ENCODE results near the gene ZDHHC18. TPM values are rescaled to one million over a fixed set of nuclear protein-coding genes. Genes with fewer than 3 reads are reported as not detected.

The ZDHHC18 gene
- total and polyA plus RNA-seq, 2 donors, result 9.2 to 18.8 TPM

DNA sequence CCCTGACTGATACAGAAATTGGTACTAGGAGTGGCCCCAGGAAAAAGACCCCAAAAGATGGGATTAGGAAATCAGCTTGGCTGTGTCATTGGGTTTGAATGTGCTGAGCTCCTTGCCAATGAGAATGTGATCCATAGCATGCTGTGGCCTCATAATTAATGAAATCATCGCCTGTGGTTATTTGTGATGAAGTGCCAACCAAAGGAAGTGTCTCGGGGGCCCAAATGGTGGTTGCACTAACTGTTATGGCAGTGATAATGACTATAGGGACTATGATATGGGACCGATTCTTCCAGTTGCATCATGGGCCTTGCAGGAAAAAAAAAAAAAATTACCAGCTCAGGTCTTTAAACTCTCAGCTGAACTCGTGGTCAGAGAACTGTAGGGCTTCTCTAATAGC, 15.4 kb upstream of the ZDHHC18 start:
- Histone ChIP-seq H3K36me3 (ENCODE audit: insufficient read depth) (no peaks in the 10 kb centered on the region), H3K4me3 (ENCODE audit: low read depth, low read length) (no peak overlapping the region), H3K27ac (ENCODE audit: low read depth) (no peak overlapping the region), H3K4me1 (ENCODE audit: insufficient read depth) (no peaks in the 10 kb centered on the region)
- WGBS, result 75% methylated on average over 4 of the region's 4 CpGs
- DNase-seq (ENCODE audit: extremely low spot score), result no peak

DNA sequence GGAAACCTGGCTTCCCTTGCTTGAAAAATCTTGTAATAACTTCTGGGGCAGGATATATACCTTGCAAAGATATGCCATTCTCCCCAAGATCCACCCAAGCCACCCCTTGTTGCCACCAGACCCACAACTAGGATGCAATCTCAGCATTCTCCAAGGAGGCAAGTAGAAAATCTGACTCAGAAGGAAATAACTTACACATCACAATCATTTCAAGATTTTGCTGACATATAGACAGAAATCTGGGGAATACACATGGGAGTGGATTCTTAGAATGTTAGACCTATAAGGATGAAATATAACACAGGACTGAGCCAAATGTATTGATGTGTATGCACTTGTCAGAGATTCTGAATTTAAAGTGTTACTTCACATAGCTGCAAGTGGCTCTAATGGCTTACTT, 14.8 kb upstream of the ZDHHC18 start:
- Histone ChIP-seq H3K36me3 (ENCODE audit: insufficient read depth) (no peaks in the 10 kb centered on the region), H3K4me1 (ENCODE audit: insufficient read depth) (no peaks in the 10 kb centered on the region)
- DNase-seq (ENCODE audit: extremely low spot score), result no peak

DNA sequence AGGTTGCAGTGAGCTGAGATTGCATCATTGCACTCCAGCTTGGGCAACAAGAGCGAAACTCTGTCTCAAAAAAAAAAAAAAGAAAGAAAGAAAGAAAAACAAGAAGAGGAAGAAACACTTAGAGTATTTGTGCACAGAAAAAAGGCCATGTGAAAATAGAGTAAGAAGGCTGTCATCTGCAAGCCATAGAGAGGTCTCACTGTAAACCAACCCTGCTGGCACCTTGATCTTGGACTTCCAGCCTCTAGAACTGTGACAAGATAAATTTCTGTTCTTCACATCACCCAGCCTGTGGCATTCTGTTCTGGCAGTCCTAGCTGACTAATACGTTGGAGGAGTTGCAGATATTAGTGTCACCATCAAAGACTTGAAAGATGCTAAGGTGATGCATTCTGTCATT, 12.1 kb upstream of the ZDHHC18 start:
- no peaks in the 10 kb centered on the region for H3K4me1 ChIP-seq (ENCODE audit: insufficient read depth)
- WGBS, result 94% methylated on average over 2 of the region's 2 CpGs
- no peak overlapping the region for H3K4me3 ChIP-seq (ENCODE audit: low read depth, low read length)
- no peak overlapping the region for H3K27ac ChIP-seq (ENCODE audit: low read depth)
- DNase-seq (ENCODE audit: extremely low spot score), result no peak
- no peaks in the 10 kb centered on the region for H3K36me3 ChIP-seq (ENCODE audit: insufficient read depth)

More for the DNA sequence above, 14.8 kb upstream of the ZDHHC18 start:
- Histone ChIP-seq H3K4me3 (ENCODE audit: low read depth, low read length) (no peak overlapping the region), H3K27ac (ENCODE audit: low read depth) (no peak overlapping the region)

DNA sequence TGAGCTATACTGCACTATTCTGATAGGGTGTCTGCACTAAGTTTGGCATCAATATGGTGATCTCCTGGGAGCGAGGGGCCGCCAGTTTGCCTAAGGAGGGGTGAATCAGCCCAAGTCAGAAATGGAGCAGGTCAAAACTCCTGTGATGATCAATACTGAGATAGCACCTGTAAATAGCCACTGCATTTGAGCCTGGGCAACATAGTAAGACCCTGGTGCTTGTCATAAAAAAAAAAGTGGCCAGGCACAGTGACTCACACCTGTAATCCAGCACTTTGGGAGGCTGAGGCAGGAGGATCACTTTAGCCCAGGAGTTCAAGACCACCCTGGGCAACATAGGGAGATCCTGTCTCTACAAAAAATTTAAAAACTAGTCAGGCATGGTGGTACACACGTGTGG, 11.6 kb upstream of the ZDHHC18 start:
- H3K4me3 ChIP-seq (ENCODE audit: low read depth, low read length), result no peak overlapping the region
- no peak overlapping the region for H3K27ac ChIP-seq (ENCODE audit: low read depth)
- no peaks in the 10 kb centered on the region for H3K4me1 ChIP-seq (ENCODE audit: insufficient read depth)
- H3K36me3 ChIP-seq (ENCODE audit: insufficient read depth), result no peaks in the 10 kb centered on the region
- 92% methylated on average over 3 of the region's 3 CpGs for WGBS
- no peak for DNase-seq (ENCODE audit: extremely low spot score)

DNA sequence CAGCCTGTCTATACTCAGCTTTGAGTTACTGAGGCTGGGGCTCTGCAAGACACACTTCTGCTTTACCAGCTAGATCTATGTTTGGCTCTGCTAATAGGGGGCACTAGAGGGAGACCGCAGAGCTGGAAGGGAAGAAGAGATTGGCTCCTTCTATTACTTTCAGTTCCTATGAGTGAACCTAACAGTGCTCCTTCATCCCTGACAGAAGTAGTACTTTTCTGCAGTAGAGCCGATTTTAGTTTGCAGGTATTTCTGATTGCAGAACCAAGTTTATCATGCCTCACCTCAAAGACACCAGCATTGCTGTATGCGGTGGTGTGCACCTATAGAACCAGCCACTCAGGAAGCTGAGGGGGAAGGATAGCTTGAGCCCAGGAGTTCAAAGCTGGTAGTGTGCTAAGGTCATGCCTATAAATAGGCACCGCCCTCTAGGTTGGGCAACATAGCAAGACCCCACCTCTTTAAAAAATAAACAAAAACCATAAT, 5.7 kb upstream of the ZDHHC18 start:
- no peaks in the 10 kb centered on the region for H3K4me1 ChIP-seq (ENCODE audit: insufficient read depth)
- no peak for DNase-seq (ENCODE audit: extremely low spot score)
- H3K36me3 ChIP-seq (ENCODE audit: insufficient read depth), result no peaks in the 10 kb centered on the region
- WGBS, result 76% methylated on average over 4 of the region's 4 CpGs
- no peak overlapping the region for H3K4me3 ChIP-seq (ENCODE audit: low read depth, low read length)
- H3K27ac ChIP-seq (ENCODE audit: low read depth), result no peak overlapping the region

DNA sequence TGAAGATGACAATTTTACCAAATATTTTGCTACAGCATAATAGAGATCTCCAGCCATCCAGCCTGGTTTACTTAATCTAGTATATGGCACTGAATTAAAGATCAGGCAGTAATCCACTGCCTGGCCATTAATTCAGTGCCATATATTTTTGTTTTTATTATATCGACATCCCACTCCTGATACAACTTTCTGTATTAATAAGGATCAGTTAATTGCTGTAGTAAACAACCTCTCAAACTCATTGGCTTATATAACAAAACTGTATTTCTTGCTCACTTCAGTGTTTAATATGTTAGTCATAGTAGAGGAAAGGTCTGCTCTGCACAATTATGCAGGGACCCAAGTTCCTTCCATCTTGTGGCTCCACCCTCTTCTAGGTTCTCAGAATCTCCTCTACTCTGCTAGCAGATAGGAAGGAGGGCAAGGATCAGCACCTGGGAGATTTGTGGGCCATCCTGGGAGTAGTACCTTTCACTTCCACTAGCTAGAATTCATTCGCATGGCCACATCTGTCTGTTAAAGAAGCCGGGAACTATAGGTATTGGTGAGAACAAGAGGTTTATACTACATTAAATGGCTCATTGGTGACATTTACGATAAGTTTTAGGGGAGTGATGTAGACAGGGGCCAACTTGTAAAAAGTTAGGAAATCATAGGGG, 3.6 kb upstream of the ZDHHC18 start:
- no peaks in the 10 kb centered on the region for H3K36me3 ChIP-seq (ENCODE audit: insufficient read depth)
- H3K27ac ChIP-seq (ENCODE audit: low read depth), result no peak overlapping the region
- no peak for DNase-seq (ENCODE audit: extremely low spot score)
- 84% methylated on average over 4 of the region's 4 CpGs for WGBS
- no peaks in the 10 kb centered on the region for H3K4me1 ChIP-seq (ENCODE audit: insufficient read depth)
- no peak overlapping the region for H3K4me3 ChIP-seq (ENCODE audit: low read depth, low read length)

DNA sequence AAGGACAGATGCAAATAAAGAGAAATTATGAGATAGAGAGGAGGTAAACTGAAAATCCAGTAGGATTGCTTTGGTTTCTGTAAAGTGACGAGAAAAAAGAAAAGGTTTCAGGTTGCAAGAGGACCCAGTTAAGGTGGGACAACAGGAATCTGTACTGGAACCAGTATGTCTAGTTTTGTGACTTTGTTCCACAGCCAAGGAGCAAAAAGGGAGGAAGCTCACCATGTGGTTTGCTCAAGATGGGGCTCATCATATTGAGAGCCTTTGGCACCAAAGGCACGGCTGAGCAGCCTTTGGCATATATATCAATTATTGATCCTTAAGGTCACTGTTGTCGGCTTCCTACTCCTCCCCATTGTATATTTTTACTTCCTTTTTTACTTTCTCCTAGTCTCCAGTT, 1.8 kb upstream of the ZDHHC18 start:
- Histone ChIP-seq H3K4me3 (ENCODE audit: low read depth, low read length) (no peak overlapping the region), H3K27ac (ENCODE audit: low read depth) (no peak overlapping the region), H3K4me1 (ENCODE audit: insufficient read depth) (no peaks in the 10 kb centered on the region), H3K36me3 (ENCODE audit: insufficient read depth) (no peaks in the 10 kb centered on the region)
- peak; percentile 74 for DNase-seq (ENCODE audit: extremely low spot score)
- WGBS, result 87% methylated on average over 3 of the region's 3 CpGs

DNA sequence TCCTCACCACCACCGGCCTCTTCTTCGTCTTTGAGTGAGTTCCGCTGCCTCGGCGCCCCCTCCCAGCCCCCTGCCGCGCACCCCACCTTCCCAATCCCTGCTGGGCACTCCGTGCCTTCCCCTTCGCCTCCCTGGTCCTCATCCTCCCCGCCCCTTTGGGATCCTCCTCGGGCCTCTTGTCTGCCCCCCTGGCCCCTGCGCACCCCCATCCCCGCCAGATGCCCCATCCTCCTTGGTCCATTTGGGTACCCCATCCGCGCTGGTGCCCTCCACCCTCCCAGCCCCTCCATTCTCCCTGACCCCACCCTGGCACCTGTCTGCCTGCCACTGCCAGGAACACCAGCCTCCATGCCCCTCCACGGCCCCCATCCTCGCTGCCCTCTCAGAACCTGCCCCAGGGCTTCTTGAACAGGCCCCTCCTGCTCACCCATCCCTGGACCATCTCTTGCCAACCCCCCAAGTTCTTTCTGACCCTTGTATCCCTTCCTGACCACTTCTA, 667 bp downstream of the ZDHHC18 start:
- no peak for DNase-seq (ENCODE audit: extremely low spot score)
- Histone ChIP-seq H3K36me3 (ENCODE audit: insufficient read depth) (no peaks in the 10 kb centered on the region), H3K27ac (ENCODE audit: low read depth) (no peak overlapping the region), H3K4me1 (ENCODE audit: insufficient read depth) (no peaks in the 10 kb centered on the region), H3K4me3 (ENCODE audit: low read depth, low read length) (peak overlapping the region; percentile 94)
- WGBS, result 3% methylated on average over 17 of the region's 17 CpGs

DNA sequence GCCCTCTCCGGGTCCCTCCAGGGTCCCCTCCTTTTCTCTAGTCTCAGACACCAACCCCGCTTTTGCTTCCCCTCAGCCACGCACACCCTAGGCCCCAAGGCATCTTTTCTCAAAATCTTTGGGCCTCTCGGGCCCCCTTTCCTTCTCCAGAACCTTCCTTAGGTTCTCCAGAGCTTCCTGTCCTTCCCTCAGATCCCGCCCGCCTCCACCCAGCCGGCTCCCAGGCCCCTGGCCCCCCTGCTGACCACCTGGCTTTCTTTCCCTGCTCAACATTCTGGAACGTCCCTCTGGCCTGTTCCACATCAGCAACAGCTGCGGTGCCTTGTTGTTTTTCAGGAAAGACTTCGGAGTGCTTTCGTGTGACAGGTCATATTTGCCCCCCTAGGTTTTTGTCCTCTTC, 1.2 kb downstream of the ZDHHC18 start:
- no peaks in the 10 kb centered on the region for H3K36me3 ChIP-seq (ENCODE audit: insufficient read depth)
- no peak overlapping the region for H3K27ac ChIP-seq (ENCODE audit: low read depth)
- DNase-seq (ENCODE audit: extremely low spot score), result no peak
- 20% methylated on average over 11 of the region's 11 CpGs for WGBS
- peak overlapping the region; percentile 94 for H3K4me3 ChIP-seq (ENCODE audit: low read depth, low read length)
- H3K4me1 ChIP-seq (ENCODE audit: insufficient read depth), result no peaks in the 10 kb centered on the region

DNA sequence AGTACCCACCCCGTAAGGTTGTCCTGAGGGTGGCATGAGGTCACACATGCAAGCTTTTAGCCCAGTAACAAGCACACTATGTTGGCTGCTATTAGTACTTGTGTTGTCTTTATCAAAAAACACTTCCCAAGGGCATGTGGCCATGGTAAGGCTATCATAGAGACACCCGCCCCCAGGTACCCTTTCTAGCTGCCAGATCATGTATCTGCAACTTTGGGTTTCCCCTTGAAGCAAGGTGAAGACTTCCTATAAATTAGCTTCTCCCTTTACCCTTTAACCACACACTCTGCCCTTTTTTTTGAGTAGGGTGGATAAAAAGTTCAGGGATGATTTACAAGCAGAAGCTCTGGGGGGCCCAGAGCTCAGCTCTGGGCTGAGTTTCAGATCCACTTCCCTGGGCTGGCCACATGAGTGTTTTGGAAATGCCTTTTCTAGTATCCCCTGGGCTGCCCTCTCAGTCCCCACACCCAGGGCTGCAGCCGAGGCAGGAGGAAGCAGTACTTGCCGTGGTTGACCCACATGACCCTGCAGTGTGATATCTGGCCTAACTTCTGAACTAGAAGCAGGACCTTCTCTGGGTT, 2.0 kb downstream of the ZDHHC18 start:
- 58% methylated on average over 4 of the region's 4 CpGs for WGBS
- Histone ChIP-seq H3K27ac (ENCODE audit: low read depth) (no peak overlapping the region), H3K4me3 (ENCODE audit: low read depth, low read length) (peak overlapping the region; percentile 14), H3K36me3 (ENCODE audit: insufficient read depth) (no peaks in the 10 kb centered on the region), H3K4me1 (ENCODE audit: insufficient read depth) (no peaks in the 10 kb centered on the region)
- DNase-seq (ENCODE audit: extremely low spot score), result no peak

DNA sequence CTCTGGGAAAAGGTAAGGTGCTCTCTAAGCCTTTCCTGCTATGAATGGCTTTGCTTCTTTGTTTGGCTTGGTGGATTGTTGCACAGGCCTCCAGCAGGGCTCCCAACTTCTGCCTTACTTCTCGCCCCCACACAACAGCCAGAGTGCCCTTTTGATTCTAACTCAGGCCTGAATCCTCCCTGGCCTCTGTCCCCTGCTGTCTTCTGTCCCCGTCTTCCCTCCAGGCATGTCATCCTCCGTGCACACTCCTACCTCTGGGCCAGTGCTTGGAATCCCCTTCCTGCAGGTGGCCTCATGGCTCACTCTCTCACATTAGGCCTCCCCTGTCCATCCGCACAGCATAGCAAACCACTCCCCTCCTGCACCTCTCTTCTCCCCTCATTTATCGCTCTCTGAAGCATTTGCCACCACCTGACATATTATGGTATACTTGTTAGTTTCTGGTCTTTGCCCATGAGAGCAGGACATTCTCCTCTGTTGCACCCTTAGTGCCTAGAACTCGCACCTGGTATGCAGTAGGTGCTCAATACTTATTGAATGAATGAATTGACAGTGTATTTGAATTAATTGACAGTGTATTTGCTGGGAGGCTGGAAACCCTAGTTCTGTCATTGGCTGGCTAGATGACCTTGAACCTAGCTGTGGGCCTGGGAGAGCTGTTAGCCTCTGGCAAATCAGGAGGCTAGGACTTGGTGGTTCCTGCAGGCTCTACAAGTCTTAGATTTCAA, 2.9 kb downstream of the ZDHHC18 start:
- Histone ChIP-seq H3K4me1 (ENCODE audit: insufficient read depth) (no peaks in the 10 kb centered on the region), H3K4me3 (ENCODE audit: low read depth, low read length) (no peak overlapping the region), H3K36me3 (ENCODE audit: insufficient read depth) (peaks cover 6% of the 10 kb centered on the region), H3K27ac (ENCODE audit: low read depth) (no peak overlapping the region)
- 81% methylated on average over 6 of the region's 6 CpGs for WGBS
- DNase-seq (ENCODE audit: extremely low spot score), result no peak

DNA sequence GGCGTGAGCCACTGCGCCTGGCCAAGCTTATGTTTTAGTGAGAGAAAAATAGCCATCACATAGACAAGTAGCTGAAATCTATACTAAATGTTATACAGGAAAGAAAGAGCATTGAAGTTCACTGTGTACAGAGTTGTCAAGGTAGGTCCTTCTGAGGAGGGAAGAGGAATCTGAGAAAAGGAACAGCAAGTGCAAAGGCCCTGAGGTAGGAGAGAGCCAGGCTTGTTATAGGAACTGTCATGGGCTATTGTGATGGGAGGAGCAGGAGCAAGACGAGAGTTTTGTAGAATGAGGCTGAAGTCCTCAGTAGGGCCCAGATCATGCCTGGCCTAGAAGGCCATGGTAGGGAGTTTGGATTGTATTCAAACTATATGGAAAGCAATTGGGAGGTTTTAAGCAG, 4.6 kb downstream of the ZDHHC18 start:
- Histone ChIP-seq H3K4me3 (ENCODE audit: low read depth, low read length) (no peak overlapping the region), H3K4me1 (ENCODE audit: insufficient read depth) (no peaks in the 10 kb centered on the region), H3K27ac (ENCODE audit: low read depth) (peak overlapping the region; percentile 46), H3K36me3 (ENCODE audit: insufficient read depth) (peaks cover 6% of the 10 kb centered on the region)
- WGBS, result 92% methylated on average over 3 of the region's 3 CpGs
- no peak for DNase-seq (ENCODE audit: extremely low spot score)

DNA sequence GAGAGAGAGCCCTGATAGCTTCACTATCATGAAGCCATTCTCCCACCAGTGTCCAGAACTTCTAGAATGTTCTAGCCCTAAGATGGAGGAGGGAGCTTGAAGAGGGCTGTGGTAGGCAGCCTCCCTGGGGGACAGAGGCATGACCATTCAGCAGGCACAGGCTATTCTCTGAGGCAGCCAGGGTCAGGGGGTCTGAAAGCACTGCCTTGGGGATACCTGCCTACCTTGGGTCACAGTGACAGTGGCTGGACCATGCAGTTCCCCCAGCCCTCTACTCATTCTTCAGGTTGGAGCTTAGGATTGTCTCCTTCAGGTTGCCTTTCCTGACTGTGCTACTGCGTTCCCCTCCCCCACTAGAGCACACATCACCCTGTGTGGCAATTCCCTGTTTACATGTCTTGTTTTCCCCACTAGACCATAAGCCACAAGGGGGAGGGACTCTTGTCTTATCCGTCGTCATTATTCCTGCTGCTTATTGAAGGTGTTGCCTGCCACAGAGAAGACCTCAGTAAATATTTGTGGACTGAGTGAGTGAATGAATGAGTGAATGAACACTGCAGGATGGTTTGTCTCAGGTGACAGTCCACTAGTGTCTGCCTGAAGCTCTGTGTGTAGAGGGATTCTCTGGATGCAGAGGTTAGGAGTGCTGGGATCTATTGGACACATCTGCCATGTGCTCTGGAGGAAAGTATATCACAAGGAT, 5.2 kb downstream of the ZDHHC18 start:
- Histone ChIP-seq H3K4me1 (ENCODE audit: insufficient read depth) (no peaks in the 10 kb centered on the region), H3K36me3 (ENCODE audit: insufficient read depth) (peaks cover 6% of the 10 kb centered on the region), H3K27ac (ENCODE audit: low read depth) (peak overlapping the region; percentile 46), H3K4me3 (ENCODE audit: low read depth, low read length) (no peak overlapping the region)
- DNase-seq (ENCODE audit: extremely low spot score), result no peak
- WGBS, result 60% methylated on average over 3 of the region's 3 CpGs

All from urinary bladder (tissue), 4 donors.